HL-60/S4 treated with retinoic acid at 250 ng/mL for 4 days and 3 days (cell line): ENCODE results near the gene ATG7.
"Not testable (repeated sequence)": the region's sequence is repeated elsewhere in the genome, so short reads cannot be mapped to it uniquely, and the experiment has no call there.

Experiments
- in situ Hi-C: fragments of 300-500 bp; cut with MboI; formaldehyde crosslinking; loops from 2 replicates; pipeline ENCODE4 v1.7.0; 2022; ENCODE audit warnings: low sequenced_read_pairs

The ATG7 gene

GRCh38 chr3:11523572-11524101 lies 251.4 kb downstream of the ATG7 start:
- in situ Hi-C loops = no loop called here

- in situ Hi-C loops = not testable (repeated sequence)
Observed at GRCh38 chr3:11526121-11526520, 253.9 kb downstream of the ATG7 start.

- in situ Hi-C loops = no loop called here
Observed at GRCh38 chr3:11529281-11529680, 257.1 kb downstream of the ATG7 start.

GRCh38 chr3:11530153-11530721 lies 258.0 kb downstream of the ATG7 start:
- in situ Hi-C loops = no loop called here

GRCh38 chr3:11532931-11533391 lies 260.8 kb downstream of the ATG7 start:
- in situ Hi-C loops = no loop called here

GRCh38 chr3:11534011-11534792 lies 262.0 kb downstream of the ATG7 start:
- in situ Hi-C loops = no loop called here

- in situ Hi-C loops = no loop called here
Observed at GRCh38 chr3:11534793-11535101, 262.6 kb downstream of the ATG7 start.

GRCh38 chr3:11535243-11535960 lies 263.2 kb downstream of the ATG7 start:
- in situ Hi-C loops = no loop called here

- in situ Hi-C loops = no loop called here
Observed at GRCh38 chr3:11536132-11536935, 264.1 kb downstream of the ATG7 start.

GRCh38 chr3:11536936-11537612 lies 264.9 kb downstream of the ATG7 start:
- in situ Hi-C loops = no loop called here

GRCh38 chr3:11538581-11538980 lies 266.4 kb downstream of the ATG7 start:
- in situ Hi-C loops = no loop called here

GRCh38 chr3:11539218-11539617 lies 267.0 kb downstream of the ATG7 start:
- in situ Hi-C loops = no loop called here

GRCh38 chr3:11539677-11540076 lies 267.5 kb downstream of the ATG7 start:
- in situ Hi-C loops = no loop called here

- in situ Hi-C loops = no loop called here
Observed at GRCh38 chr3:11541321-11542303, 269.4 kb downstream of the ATG7 start.

GRCh38 chr3:11542551-11542950 lies 270.4 kb downstream of the ATG7 start:
- in situ Hi-C loops = no loop called here

- in situ Hi-C loops = no loop called here
Observed at GRCh38 chr3:11543141-11543947, 271.1 kb downstream of the ATG7 start.

- in situ Hi-C loops = no loop called here
Observed at GRCh38 chr3:11543948-11544387, 271.8 kb downstream of the ATG7 start.

GRCh38 chr3:11544412-11545181 lies 272.4 kb downstream of the ATG7 start:
- in situ Hi-C loops = no loop called here
